GM12864 (cell line): Measurements from ENCODE around the gene ITGA1.

Experiments used
- DNase-seq: peaks from one replicate; pipeline ENCODE4 v3.0.0-alpha.2; 2011; ENCODE audit warnings: low read depth
- H3K4me3 ChIP-seq: 2 replicates; pipeline ENCODE4 v1.5.1; 2011; ENCODE audit warnings: mild to moderate bottlenecking, low read depth, low read length, control low read depth
- CTCF ChIP-seq: IDR thresholded peaks from 2 replicates; pipeline ENCODE4 v1.5.1; 2011; ENCODE audit warnings: low read depth, mild to moderate bottlenecking, moderate library complexity, low read length, control low read depth, inconsistent platforms; ENCODE audit errors: missing control alignments

ITGA1 gene

GRCh38 chr5:52909192-52909591, 121.5 kb downstream of the ITGA1 start:
- no peak for DNase-seq
- TF ChIP-seq CTCF = no peak
- H3K4me3 ChIP-seq = no peak overlapping the region

GRCh38 chr5:52910071-52910470, 122.4 kb downstream of the ITGA1 start:
- DNase-seq = no peak
- TF ChIP-seq CTCF = no peak
- no peak overlapping the region for H3K4me3 ChIP-seq

GRCh38 chr5:52915176-52915875, 127.6 kb downstream of the ITGA1 start:
- H3K4me3 ChIP-seq = no peak overlapping the region

GRCh38 chr5:52920929-52921328, 133.2 kb downstream of the ITGA1 start:
- H3K4me3 ChIP-seq = no peak overlapping the region
- DNase-seq = no peak
- no peak for TF ChIP-seq CTCF

More at GRCh38 chr5:52915176-52915875, 127.6 kb downstream of the ITGA1 start:
- DNase-seq = peak; percentile 25
- peak; percentile 56 for TF ChIP-seq CTCF

GRCh38 chr5:52922384-52922783, 134.7 kb downstream of the ITGA1 start:
- no peak overlapping the region for H3K4me3 ChIP-seq
- no peak for DNase-seq
- no peak for TF ChIP-seq CTCF

- DNase-seq = no peak
- TF ChIP-seq CTCF = no peak
- no peak overlapping the region for H3K4me3 ChIP-seq
These were observed 136.7 kb downstream of the ITGA1 start for GRCh38 chr5:52924456-52924855.

GRCh38 chr5:52925001-52925400, 137.3 kb downstream of the ITGA1 start:
- no peak for DNase-seq
- H3K4me3 ChIP-seq = no peak overlapping the region
- TF ChIP-seq CTCF = no peak
